Keratinocyte (primary cell): Measurements from ENCODE around the gene IFNL1.

Experiments
- EZH2 ChIP-seq: IDR thresholded peaks from one replicate; pipeline ENCODE4 v1.6.1; 2012; ENCODE audit warnings: inconsistent platforms, mild to moderate bottlenecking, low read length, moderate library complexity
- TF ChIP-seq, protein P1 (sequence below), 3 experiments: IDR thresholded peaks in 1 of 3; conservative IDR thresholded peaks in 1 of 3; optimal IDR thresholded peaks in 1 of 3; 2 replicates in 2 of 3; 3 replicates in 1 of 3; pipeline versions ENCODE3 to v1.5.1; 2011; ENCODE audit warnings: low read length in 3 of 3, mild to moderate bottlenecking in 3 of 3, moderate library complexity in 2 of 3, control low read depth in 1 of 3, inconsistent platforms in 1 of 3; ENCODE audit not compliant: insufficient read depth in 2 of 3; ENCODE audit errors: extremely low read depth in 1 of 3

DNA sequence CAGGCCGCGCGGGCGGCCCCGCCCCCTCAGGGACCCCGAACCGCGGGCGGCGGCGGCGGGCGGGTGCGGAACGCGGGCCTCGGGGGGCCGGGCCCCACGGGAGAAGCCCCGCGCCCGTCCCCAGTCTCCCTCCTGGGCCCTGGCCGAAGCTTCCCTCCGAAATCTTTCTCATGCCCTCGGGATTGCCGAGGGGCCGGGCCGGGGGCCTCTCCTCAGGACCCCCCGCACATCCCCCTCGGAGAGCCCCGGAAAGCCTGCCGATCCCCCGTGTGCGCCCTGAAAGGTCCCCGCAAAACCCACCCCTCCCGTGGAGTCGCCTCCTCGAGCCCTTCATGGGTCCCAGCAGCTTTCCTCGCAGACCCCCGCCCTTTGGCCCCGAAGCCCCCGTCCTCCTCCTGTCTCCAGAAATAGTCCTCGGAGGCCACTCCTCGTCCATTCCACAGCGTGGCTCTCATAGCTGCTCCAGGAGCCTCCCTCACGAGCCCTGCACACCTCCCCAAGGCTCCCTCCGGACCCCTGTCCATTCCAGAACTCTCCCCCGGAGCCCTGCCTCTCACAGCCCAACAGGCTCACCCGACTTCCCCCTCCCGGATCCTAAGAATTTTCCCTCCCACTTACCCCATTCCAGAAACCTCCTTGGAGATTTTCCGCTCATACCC, 46.6 kb downstream of the IFNL1 start:
- no peak for TF ChIP-seq EZH2
- TF ChIP-seq, protein P1, sequence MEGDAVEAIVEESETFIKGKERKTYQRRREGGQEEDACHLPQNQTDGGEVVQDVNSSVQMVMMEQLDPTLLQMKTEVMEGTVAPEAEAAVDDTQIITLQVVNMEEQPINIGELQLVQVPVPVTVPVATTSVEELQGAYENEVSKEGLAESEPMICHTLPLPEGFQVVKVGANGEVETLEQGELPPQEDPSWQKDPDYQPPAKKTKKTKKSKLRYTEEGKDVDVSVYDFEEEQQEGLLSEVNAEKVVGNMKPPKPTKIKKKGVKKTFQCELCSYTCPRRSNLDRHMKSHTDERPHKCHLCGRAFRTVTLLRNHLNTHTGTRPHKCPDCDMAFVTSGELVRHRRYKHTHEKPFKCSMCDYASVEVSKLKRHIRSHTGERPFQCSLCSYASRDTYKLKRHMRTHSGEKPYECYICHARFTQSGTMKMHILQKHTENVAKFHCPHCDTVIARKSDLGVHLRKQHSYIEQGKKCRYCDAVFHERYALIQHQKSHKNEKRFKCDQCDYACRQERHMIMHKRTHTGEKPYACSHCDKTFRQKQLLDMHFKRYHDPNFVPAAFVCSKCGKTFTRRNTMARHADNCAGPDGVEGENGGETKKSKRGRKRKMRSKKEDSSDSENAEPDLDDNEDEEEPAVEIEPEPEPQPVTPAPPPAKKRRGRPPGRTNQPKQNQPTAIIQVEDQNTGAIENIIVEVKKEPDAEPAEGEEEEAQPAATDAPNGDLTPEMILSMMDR (optimal IDR thresholded peaks at IDR 0.05 in 1 of 3, IDR thresholded peaks at IDR 0.05 in 1 of 3, conservative IDR thresholded peaks at IDR 0.05 in 1 of 3; ENCODE audit: extremely low read depth in 1 of 3, insufficient read depth in 2 of 3, low read length in 3 of 3) = no peak
